Raji (cell line): ENCODE data around the gene PTPRN2.

Experiments
- POLR2A ChIP-seq: IDR thresholded peaks from 2 replicates; pipeline ENCODE4 v1.6.1; 2011; ENCODE audit warnings: low read depth, low read length, control low read depth; ENCODE audit not compliant: insufficient read depth

PTPRN2 gene

GRCh38 chr7:157506268-157506667 lies 1081.4 kb downstream of the PTPRN2 start:
- TF ChIP-seq POLR2A = no peak

GRCh38 chr7:157505646-157506045 lies 1082.0 kb downstream of the PTPRN2 start:
- TF ChIP-seq POLR2A = no peak

- TF ChIP-seq POLR2A = no peak
These were observed 1084.4 kb downstream of the PTPRN2 start for GRCh38 chr7:157503229-157503628.

- TF ChIP-seq POLR2A = no peak
These were observed 1084.9 kb downstream of the PTPRN2 start for GRCh38 chr7:157502701-157503111.

GRCh38 chr7:157501581-157501980 lies 1086.0 kb downstream of the PTPRN2 start:
- TF ChIP-seq POLR2A = no peak

GRCh38 chr7:157500171-157500960 lies 1087.3 kb downstream of the PTPRN2 start:
- no peak for TF ChIP-seq POLR2A

GRCh38 chr7:157499835-157500153 lies 1087.8 kb downstream of the PTPRN2 start:
- TF ChIP-seq POLR2A = no peak

GRCh38 chr7:157499121-157499834 lies 1088.3 kb downstream of the PTPRN2 start:
- TF ChIP-seq POLR2A = no peak

- no peak for TF ChIP-seq POLR2A
These were observed 1089.0 kb downstream of the PTPRN2 start for GRCh38 chr7:157498657-157499056.

- TF ChIP-seq POLR2A = no peak
These were observed 1089.6 kb downstream of the PTPRN2 start for GRCh38 chr7:157497744-157498651.

GRCh38 chr7:157497367-157497743 lies 1090.3 kb downstream of the PTPRN2 start:
- TF ChIP-seq POLR2A = no peak

GRCh38 chr7:157496416-157497275 lies 1091.0 kb downstream of the PTPRN2 start:
- no peak for TF ChIP-seq POLR2A

- TF ChIP-seq POLR2A = no peak
These were observed 1092.0 kb downstream of the PTPRN2 start for GRCh38 chr7:157495594-157495993.

GRCh38 chr7:157495177-157495553 lies 1092.5 kb downstream of the PTPRN2 start:
- TF ChIP-seq POLR2A = no peak
